CD14-positive monocyte (primary cell): ENCODE results near the gene METTL16. TPM values are rescaled to one million over a fixed set of nuclear protein-coding genes. Genes with fewer than 3 reads are reported as not detected.

ENCODE experiments used
- DNase-seq, 3 donors: peaks; one replicate each; pipeline ENCODE4 v3.0.0-alpha.2; 2011 to 2022
- H2AFZ ChIP-seq: 2 replicates; pipeline ENCODE4 v1.6.0; 2012; ENCODE audit warnings: mild to moderate bottlenecking, low read depth, low read length, inconsistent platforms; ENCODE audit not compliant: insufficient read depth, poor library complexity, severe bottlenecking
- H3K27ac ChIP-seq, 2 donors: 1 replicate in 1 of 2; 2 replicates in 1 of 2; pipeline ENCODE4 v1.5.1; 2012 to 2013; ENCODE audit warnings: low read length in 2 of 2, control low read depth in 1 of 2, inconsistent platforms in 1 of 2, low read depth in 1 of 2, mild to moderate bottlenecking in 1 of 2
- H3K27me3 ChIP-seq, 2 donors: one replicate each; pipeline versions ENCODE4 v1.6.0 to v1.6.1; 2011 to 2013; ENCODE audit warnings: low read length in 2 of 2; ENCODE audit not compliant: control insufficient read depth in 2 of 2, insufficient read depth in 2 of 2
- H3K36me3 ChIP-seq, 2 donors: replicated peaks in 1 of 2; 1 replicate in 1 of 2; 2 replicates in 1 of 2; pipeline versions ENCODE4 v1.5.1 to v1.6.1; 2012 to 2013; ENCODE audit warnings: low read length in 2 of 2, control low read depth in 1 of 2, inconsistent platforms in 1 of 2, mild to moderate bottlenecking in 1 of 2; ENCODE audit not compliant: insufficient read depth in 2 of 2, control insufficient read depth in 1 of 2
- H3K4me1 ChIP-seq, 2 donors: 1 replicate in 1 of 2; 2 replicates in 1 of 2; pipeline versions ENCODE4 v1.5.1 to v1.6.1; 2012 to 2013; ENCODE audit warnings: low read length in 2 of 2, control low read depth in 1 of 2, inconsistent platforms in 1 of 2, mild to moderate bottlenecking in 1 of 2, moderate library complexity in 1 of 2; ENCODE audit not compliant: insufficient read depth in 2 of 2, control insufficient read depth in 1 of 2
- H3K4me2 ChIP-seq: replicated peaks from 2 replicates; pipeline ENCODE3; 2012; ENCODE audit warnings: low read length, moderate library complexity, mild to moderate bottlenecking; ENCODE audit not compliant: poor library complexity, severe bottlenecking; ENCODE audit errors: extremely low read depth
- H3K4me3 ChIP-seq, 3 experiments: fragments of 200-600 bp in 1 of 3; sonication (generic) in 1 of 3; replicated peaks in 1 of 3; 1 replicate in 2 of 3; 2 replicates in 1 of 3; pipeline ENCODE4 v1.5.1; 2011 to 2013; ENCODE audit warnings: low read length in 3 of 3, mild to moderate bottlenecking in 3 of 3, control low read depth in 2 of 3, low read depth in 2 of 3, inconsistent platforms in 1 of 3, moderate library complexity in 1 of 3
- H3K79me2 ChIP-seq: 2 replicates; pipeline ENCODE4 v1.6.0; 2012; ENCODE audit warnings: mild to moderate bottlenecking, control low read depth, inconsistent platforms, low read length, moderate library complexity; ENCODE audit not compliant: insufficient read depth
- H3K9ac ChIP-seq: 2 replicates; pipeline ENCODE4 v1.6.0; 2017; ENCODE audit warnings: low read length, mild to moderate bottlenecking; ENCODE audit not compliant: insufficient read depth, poor library complexity, severe bottlenecking
- H3K9me3 ChIP-seq, 2 donors: replicated peaks in 1 of 2; 1 replicate in 1 of 2; 2 replicates in 1 of 2; pipeline versions ENCODE4 v1.5.1 to v1.6.1; 2012 to 2013; ENCODE audit warnings: low read length in 2 of 2, control low read depth in 1 of 2; ENCODE audit not compliant: control insufficient read depth in 1 of 2, insufficient read depth in 1 of 2
- H4K20me1 ChIP-seq: 2 replicates; pipeline ENCODE4 v1.6.0; 2012; ENCODE audit warnings: mild to moderate bottlenecking, low read length, control low read depth, moderate library complexity; ENCODE audit not compliant: insufficient read depth
- H3K27ac Mint-ChIP-seq, 7 donors: one replicate each; pipeline ENCODE4 v1.8.0; 2020; ENCODE audit warnings: mild to moderate bottlenecking in 7 of 7, mixed read lengths in 7 of 7, moderate library complexity in 6 of 7, inconsistent platforms in 2 of 7
- H3K27me3 Mint-ChIP-seq, 3 donors: one replicate each; pipeline ENCODE4 v1.8.0; 2021 to 2022; ENCODE audit warnings: low read depth in 3 of 3, mild to moderate bottlenecking in 3 of 3, mixed read lengths in 3 of 3, moderate library complexity in 3 of 3, inconsistent platforms in 1 of 3
- H3K36me3 Mint-ChIP-seq, 2 donors: one replicate each; pipeline ENCODE4 v1.8.0; 2020; ENCODE audit warnings: mixed read lengths in 2 of 2, inconsistent platforms in 1 of 2, mild to moderate bottlenecking in 1 of 2
- H3K4me1 Mint-ChIP-seq: one replicate; pipeline ENCODE4 v1.8.0; 2020; ENCODE audit warnings: mild to moderate bottlenecking, mixed read lengths
- H3K4me3 Mint-ChIP-seq, 2 donors: one replicate each; pipeline ENCODE4 v1.8.0; 2020; ENCODE audit warnings: mild to moderate bottlenecking in 2 of 2, mixed read lengths in 2 of 2, moderate library complexity in 1 of 2
- H3K9me3 Mint-ChIP-seq, 7 donors: one replicate each; pipeline ENCODE4 v1.8.0; 2020 to 2022; ENCODE audit warnings: mixed read lengths in 7 of 7, mild to moderate bottlenecking in 6 of 7, moderate library complexity in 6 of 7, inconsistent platforms in 2 of 7
- CTCF ChIP-seq: fragments of 200-600 bp; IDR thresholded peaks from one replicate; pipeline ENCODE4 v1.8.0; 2022; ENCODE audit warnings: antibody characterized with exemption, mild to moderate bottlenecking
- WGBS: methylation state at CpG from one replicate; pipeline ENCODE4 v1.1.5; 2013; ENCODE audit warnings: missing lambda C conversion rate; ENCODE audit not compliant: insufficient coverage; 5-methylcytosine and 5-hydroxymethylcytosine counted together
- intact Hi-C, 2 donors: fragments of 100-400 bp; cut with micrococcal nuclease; formaldehyde crosslinking; loops; one replicate each; pipeline versions ENCODE4 v1.15.0 to v1.15.1; 2023
- polyA plus RNA-seq, 3 donors: library from polyadenylated mRNA; depleted of rRNA in 1 of 3; unstranded in 2 of 3; stranded (reverse) in 1 of 3; fragments of 300-500 nt in 2 of 3; fragments of >200 nt in 1 of 3; fragmentation: Illumina TruSeq in 2 of 3; gene quantifications; 1 replicate in 2 of 3; 2 replicates in 1 of 3; pipeline ENCODE4 v1.2.3, GENCODE V29; 2012 to 2021

Gene METTL16
- polyA plus RNA-seq, 3 donors, result 3.0 to 8.0 (median 4.7) TPM

GRCh38 chr17:2398655-2399571 lies 112.8 kb downstream of the METTL16 start:
- no peaks in the 10 kb centered on the region for H3K36me3 ChIP-seq
- Mint-ChIP-seq H3K27me3 (peaks cover 0 to 7% (median 0%) of the 10 kb centered on the region in 3 donors), H3K27ac (peak overlapping the region; percentile 98 to 100 (median 99)), H3K4me3 (peak overlapping the region; percentile 88 to 95), H3K9me3 (peaks cover 0 to 5% (median 0%) of the 10 kb centered on the region in 7 donors), H3K36me3 (peaks cover 20 to 23% of the 10 kb centered on the region in 2 donors), H3K4me1 (peaks cover 57% of the 10 kb centered on the region)
- peak overlapping the region; percentile 96 to 100 for H3K27ac ChIP-seq
- peaks cover 60% of the 10 kb centered on the region for H3K79me2 ChIP-seq
- no peaks in the 10 kb centered on the region for H3K9me3 ChIP-seq
- peak overlapping the region; percentile 97 for H3K4me2 ChIP-seq
- peaks cover 67 to 73% of the 10 kb centered on the region in 2 donors for H3K4me1 ChIP-seq
- peak overlapping the region; percentile 31 to 98 (median 56) for H3K4me3 ChIP-seq
- WGBS, result 25% methylated on average over 25 of the region's 55 CpGs
- peaks cover 25% of the 10 kb centered on the region for H4K20me1 ChIP-seq
- peak overlapping the region; percentile 100 for H3K9ac ChIP-seq
- DNase-seq, result peak; percentile 79 to 89 (median 81)
- H2AFZ ChIP-seq, result no peak overlapping the region
- no peak for TF ChIP-seq CTCF
- intact Hi-C loops, result loop anchor here in 1 of 2 donors (10.0 kb wide), 1 partner anchor 754 kb away; the partner anchor contains the start of genes RILP and SCARF1
- no peaks in the 10 kb centered on the region for H3K27me3 ChIP-seq

- Histone ChIP-seq H3K9me3 (no peaks in the 10 kb centered on the region), H3K9ac (no peak overlapping the region), H3K27me3 (no peaks in the 10 kb centered on the region), H2AFZ (no peak overlapping the region), H3K4me2 (peak overlapping the region; percentile 97), H3K27ac (peak overlapping the region; percentile 96 to 100), H3K4me3 (peak overlapping the region in 2 of 3 experiments; percentile 30 to 98), H4K20me1 (peaks cover 25% of the 10 kb centered on the region), H3K36me3 (no peaks in the 10 kb centered on the region), H3K4me1 (peaks cover 60 to 67% of the 10 kb centered on the region in 2 donors), H3K79me2 (peaks cover 60% of the 10 kb centered on the region)
- peak overlapping the region; percentile 88 to 90 for H3K4me3 Mint-ChIP-seq
- peaks cover 0 to 6% (median 0%) of the 10 kb centered on the region in 3 donors for H3K27me3 Mint-ChIP-seq
- no peak for DNase-seq
- WGBS, result 77% methylated on average over 8 of the region's 10 CpGs
- peaks cover 0 to 5% (median 0%) of the 10 kb centered on the region in 7 donors for H3K9me3 Mint-ChIP-seq
- intact Hi-C loops, result loop anchor here in 1 of 2 donors (10.0 kb wide), 1 partner anchor 753 kb away; the partner anchor contains the start of genes RILP and SCARF1
- H3K4me1 Mint-ChIP-seq, result peaks cover 49% of the 10 kb centered on the region
- no peak for TF ChIP-seq CTCF
- H3K27ac Mint-ChIP-seq, result peak overlapping the region; percentile 98 to 100 (median 99)
- H3K36me3 Mint-ChIP-seq, result peaks cover 20 to 23% of the 10 kb centered on the region in 2 donors
These were observed 113.5 kb downstream of the METTL16 start for GRCh38 chr17:2398182-2398581.
